ENCODE measurements around the gene BACE2.
"Not testable (repeated sequence)": the region's sequence is repeated elsewhere in the genome, so short reads cannot be mapped to it uniquely, and the experiment has no call there.

BACE2 gene

DNA sequence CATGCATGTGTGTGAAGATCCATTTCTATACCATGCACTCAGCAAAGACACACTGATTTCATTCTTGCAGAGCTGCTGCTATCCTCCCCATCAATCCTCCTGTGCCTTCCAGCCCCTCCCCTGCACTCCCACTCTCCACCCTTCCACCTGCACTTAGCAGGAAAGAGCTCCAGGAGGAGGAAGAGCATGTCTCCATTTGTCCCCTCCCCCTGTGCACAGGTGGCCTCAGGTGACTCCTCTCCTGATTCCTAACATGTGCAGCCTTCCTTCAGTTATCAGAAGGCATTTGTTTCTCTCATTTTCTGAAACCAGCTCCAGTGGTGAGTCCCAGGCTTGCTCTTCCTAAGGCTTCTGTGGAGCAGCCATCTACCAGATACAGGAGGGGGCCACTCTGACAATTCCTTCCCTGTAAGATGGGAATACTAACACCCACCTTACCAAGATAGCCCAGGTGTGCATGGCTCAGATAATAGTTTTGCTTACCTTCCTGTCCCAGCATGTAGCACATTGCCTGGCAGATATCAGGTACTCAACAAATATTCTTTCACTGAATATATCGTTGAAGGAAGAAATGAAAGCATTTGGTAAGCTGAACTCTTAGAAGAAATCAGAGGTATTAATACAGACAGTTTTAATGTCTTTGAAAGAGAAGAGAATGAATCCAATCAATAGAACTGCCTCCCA lies 126.7 kb downstream of the BACE2 start:
- in situ Hi-C loops (cut with MboI; ENCODE audit: low pct_unique_long_range_greater_than_20kb, low sequenced_read_pairs): no loop called here
- DNase-seq: no peak

- DNase-seq: no peak
- in situ Hi-C loops (cut with MboI; ENCODE audit: low pct_unique_long_range_greater_than_20kb, low sequenced_read_pairs): no loop called here
These were observed 127.8 kb downstream of the BACE2 start for GRCh38 chr21:41295721-41296254.

GRCh38 chr21:41302976-41303375 lies 135.0 kb downstream of the BACE2 start:
- in situ Hi-C loops (cut with MboI; ENCODE audit: low pct_unique_long_range_greater_than_20kb, low sequenced_read_pairs): no loop called here
- DNase-seq: no peak

- in situ Hi-C loops (cut with MboI; ENCODE audit: low pct_unique_long_range_greater_than_20kb, low sequenced_read_pairs): no loop called here
- DNase-seq: no peak
These were observed 136.2 kb downstream of the BACE2 start for GRCh38 chr21:41304068-41304720.

DNA sequence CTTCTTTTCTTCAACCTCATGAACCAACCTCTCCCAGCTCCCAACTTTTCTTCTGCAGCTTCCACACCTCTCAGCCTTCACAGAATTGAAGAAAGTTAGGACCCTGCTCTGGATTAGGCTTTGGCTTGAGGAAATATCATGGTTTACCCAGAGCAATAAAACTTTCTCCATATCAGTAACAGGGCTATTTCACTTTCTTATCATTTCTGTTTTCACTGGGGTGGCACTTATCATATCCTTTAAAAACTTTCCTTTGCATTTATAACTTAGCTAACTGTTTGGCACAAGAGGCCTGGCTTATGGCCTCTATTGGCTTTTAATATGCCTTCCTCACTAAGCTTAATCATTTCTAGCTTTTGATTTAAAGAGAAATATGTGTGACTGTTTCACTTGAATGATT lies 139.3 kb downstream of the BACE2 start:
- in situ Hi-C loops (cut with MboI; ENCODE audit: low pct_unique_long_range_greater_than_20kb, low sequenced_read_pairs): no loop called here
- DNase-seq: no peak

DNA sequence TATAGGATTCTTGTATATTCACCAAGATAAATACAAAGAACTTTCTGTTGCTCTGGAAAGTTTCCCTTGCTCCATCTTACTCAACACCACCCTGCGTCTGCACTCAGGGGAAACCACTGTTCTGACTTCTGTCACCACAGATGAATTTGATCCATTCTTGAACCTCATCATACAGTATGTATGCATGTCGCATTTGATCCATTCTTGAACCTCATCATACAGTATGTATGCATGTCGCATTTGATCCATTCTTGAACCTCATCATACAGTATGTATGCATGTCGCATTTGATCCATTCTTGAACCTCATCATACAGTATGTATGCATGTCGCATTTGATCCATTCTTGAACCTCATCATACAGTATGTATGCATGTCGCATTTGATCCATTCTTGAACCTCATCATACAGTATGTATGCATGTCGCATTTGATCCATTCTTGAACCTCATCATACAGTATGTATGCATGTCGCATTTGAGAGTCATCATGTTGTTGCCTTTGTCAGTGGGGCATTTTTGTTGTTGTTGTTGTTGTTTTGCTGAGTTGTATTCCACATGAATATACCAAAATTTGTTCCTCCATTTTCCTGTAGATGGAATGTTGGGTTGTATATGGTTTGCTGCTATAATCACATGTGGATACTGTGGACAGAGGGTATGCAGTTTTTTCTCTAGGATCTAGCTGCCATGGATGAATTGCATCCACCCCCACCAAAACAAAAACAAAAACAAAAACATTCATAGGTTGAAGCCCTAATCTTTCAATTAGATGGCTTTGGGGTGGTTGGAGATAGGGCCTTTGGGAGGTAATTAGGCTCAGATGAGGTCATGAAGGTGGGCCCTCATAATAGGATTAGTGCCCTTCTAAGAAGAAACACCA lies 145.6 kb downstream of the BACE2 start:
- in situ Hi-C loops (cut with MboI; ENCODE audit: low pct_unique_long_range_greater_than_20kb, low sequenced_read_pairs); DNase-seq: not testable (repeated sequence)

DNA sequence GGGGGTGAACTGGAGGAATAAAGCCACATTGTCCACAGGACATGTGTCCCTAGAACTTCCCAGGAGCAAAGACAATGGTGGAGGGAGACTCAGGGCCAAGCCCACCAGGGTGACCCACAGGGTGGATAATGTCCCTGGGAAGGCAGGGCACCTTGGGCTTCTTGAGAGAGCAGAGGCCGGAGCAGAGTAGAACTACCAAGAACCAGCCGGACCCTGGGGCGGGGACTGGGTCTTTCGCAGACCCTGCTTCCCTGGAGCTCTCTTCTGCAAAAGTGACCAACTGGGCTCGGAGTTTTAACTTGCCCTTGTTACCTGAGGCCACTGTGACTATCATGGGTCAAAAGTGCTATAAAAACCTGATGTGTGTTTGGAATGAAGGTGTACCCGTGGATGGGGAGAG lies 147.8 kb downstream of the BACE2 start:
- DNase-seq: no peak
- in situ Hi-C loops (cut with MboI; ENCODE audit: low pct_unique_long_range_greater_than_20kb, low sequenced_read_pairs): no loop called here

DNA sequence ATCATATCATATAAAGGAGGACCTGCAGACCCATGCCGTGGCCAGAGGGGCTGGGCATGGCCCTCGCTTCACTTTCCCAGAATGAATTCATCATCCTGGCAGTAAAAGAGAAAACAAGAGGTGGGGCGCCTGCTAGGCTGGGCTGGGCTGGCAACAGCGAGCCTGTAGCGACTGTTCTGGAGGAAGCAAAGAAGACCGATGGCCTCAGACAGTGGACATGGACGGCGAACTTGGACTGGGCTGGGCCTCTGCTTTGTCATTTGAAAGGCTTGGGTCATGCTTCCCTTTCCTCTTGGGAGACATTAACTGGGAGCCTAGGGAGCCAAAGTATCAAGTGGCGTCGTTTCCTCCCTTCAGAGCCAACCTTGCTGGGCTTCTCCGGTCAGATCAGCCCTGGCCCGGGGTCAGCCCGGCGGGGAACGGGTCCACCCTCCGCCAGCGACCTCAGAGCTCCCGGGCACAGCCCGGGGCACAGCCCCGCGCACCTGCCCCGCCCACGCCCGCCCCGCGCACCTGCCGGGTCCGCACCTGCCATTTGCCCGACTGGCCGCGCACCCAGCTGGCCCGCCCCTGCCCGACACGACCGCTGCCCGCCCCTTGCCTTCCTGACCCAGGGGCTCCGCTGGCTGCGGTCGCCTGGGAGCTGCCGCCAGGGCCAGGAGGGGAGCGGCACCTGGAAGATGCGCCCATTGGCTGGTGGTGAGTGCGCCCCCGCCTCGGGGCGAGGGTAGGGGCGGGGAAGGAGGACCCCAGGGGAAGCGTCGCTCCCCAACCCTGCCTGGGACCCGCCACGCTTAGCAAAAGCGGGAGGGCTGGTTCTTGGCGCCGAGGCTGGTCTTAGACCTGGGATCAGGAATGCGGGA lies 148.5 kb downstream of the BACE2 start, which contains the start of gene FAM3B:
FAM3B (plus strand) TSS at position 602 of the 863 bp plus-strand sequence; CDS start at position 681, 79 bp downstream.
- no peak for DNase-seq
- in situ Hi-C loops (cut with MboI; ENCODE audit: low pct_unique_long_range_greater_than_20kb, low sequenced_read_pairs): no loop called here

GRCh38 chr21:41317063-41317392 lies 149.1 kb downstream of the BACE2 start:
- DNase-seq: no peak
- in situ Hi-C loops (cut with MboI; ENCODE audit: low pct_unique_long_range_greater_than_20kb, low sequenced_read_pairs): no loop called here

GRCh38 chr21:41317458-41317857 lies 149.5 kb downstream of the BACE2 start:
- no peak for DNase-seq
- in situ Hi-C loops (cut with MboI; ENCODE audit: low pct_unique_long_range_greater_than_20kb, low sequenced_read_pairs): no loop called here

- in situ Hi-C loops (cut with MboI; ENCODE audit: low pct_unique_long_range_greater_than_20kb, low sequenced_read_pairs): no loop called here
- no peak for DNase-seq
These were observed 150.3 kb downstream of the BACE2 start for GRCh38 chr21:41318218-41318617.

GRCh38 chr21:41319273-41319672 lies 151.3 kb downstream of the BACE2 start:
- in situ Hi-C loops (cut with MboI; ENCODE audit: low pct_unique_long_range_greater_than_20kb, low sequenced_read_pairs): no loop called here
- DNase-seq: no peak

DNA sequence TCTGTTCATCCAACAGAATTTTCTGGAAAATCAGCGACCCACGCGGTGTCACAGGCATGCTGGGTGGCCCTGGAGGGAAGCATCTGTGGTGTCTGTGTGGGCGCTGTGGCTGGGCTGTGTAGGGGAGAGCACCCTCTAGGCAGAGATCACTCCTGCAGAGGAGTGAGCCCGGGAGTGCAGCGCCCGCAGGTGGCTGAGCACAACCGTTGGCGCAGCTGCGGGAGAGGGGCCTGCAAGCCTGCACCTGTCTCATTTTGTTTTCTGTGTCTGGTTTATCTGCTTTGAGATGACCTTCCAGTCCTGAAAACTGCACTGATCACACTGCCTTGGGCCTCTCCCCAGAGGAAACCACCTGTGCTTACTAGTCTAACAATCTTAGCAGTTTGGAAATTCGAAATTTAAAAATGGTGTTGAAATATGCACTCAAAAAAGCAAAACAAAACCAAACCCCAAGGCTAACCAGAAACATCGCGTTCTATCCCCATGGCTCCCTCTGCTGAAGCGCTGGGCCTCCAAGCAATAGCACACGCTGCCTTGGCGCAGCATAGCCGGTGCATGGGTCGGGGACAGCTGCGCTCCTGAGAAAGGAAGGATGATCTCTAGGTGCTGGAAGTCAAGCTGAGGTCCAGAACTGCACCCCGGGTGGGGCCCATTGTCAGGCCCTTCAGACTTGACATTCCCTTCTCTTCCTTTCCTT lies 153.4 kb downstream of the BACE2 start:
- in situ Hi-C loops (cut with MboI; ENCODE audit: low pct_unique_long_range_greater_than_20kb, low sequenced_read_pairs): no loop called here
- no peak for DNase-seq

DNA sequence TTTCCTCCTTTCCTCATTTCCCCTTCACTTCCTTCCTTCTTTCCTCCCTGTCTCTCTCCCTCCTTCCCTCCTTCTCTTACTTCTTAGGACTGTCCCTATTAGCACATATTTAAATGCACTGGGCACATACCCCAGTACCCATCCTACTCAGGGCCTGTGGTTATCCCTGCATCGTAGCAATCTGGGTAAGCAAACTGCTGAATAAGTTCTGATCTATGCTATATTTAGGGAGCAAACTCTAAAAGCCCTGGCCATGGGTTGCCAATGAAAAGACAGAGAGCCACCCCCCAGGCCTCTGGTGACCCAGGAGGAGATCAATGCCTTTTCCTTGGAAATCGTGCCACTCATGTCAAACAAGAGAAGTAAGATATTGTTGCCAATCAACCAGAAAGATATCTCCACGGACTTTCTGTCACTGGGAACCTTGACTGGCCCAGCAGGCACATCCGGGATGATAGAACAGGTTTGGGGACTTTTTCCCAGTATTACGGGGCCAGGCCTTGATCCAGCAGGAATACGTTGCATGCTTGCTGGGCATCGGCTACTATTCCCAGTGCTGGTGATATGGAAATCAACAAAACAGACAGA lies 154.0 kb downstream of the BACE2 start:
- no peak for DNase-seq
- in situ Hi-C loops (cut with MboI; ENCODE audit: low pct_unique_long_range_greater_than_20kb, low sequenced_read_pairs): no loop called here

GRCh38 chr21:41322496-41323382 lies 154.8 kb downstream of the BACE2 start:
- DNase-seq: no peak
- in situ Hi-C loops (cut with MboI; ENCODE audit: low pct_unique_long_range_greater_than_20kb, low sequenced_read_pairs): no loop called here

- in situ Hi-C loops (cut with MboI; ENCODE audit: low pct_unique_long_range_greater_than_20kb, low sequenced_read_pairs): no loop called here
- no peak for DNase-seq
These were observed 157.4 kb downstream of the BACE2 start for GRCh38 chr21:41325138-41325912.
